Measurements from ENCODE around the gene GATAD2B.

DNA sequence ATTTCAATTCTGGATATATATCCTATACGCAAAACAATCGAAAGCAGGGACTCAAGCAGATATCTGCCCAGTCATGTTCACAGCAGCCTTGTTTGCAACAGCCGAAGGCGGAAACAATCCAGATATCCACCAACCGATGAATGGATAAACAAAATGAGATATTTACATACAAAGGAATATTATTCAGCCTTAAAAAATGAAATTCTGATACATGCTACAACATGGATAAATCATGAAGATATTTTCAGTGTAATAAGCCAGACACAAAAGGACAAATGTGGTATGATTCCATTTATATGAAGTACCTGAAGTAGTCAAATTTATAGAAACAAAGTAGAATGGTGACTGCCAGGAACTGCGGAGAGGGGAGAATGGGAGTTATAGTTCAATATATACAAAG lies 15.6 kb downstream of the GATAD2B start:
- TF ChIP-seq, protein P1, sequence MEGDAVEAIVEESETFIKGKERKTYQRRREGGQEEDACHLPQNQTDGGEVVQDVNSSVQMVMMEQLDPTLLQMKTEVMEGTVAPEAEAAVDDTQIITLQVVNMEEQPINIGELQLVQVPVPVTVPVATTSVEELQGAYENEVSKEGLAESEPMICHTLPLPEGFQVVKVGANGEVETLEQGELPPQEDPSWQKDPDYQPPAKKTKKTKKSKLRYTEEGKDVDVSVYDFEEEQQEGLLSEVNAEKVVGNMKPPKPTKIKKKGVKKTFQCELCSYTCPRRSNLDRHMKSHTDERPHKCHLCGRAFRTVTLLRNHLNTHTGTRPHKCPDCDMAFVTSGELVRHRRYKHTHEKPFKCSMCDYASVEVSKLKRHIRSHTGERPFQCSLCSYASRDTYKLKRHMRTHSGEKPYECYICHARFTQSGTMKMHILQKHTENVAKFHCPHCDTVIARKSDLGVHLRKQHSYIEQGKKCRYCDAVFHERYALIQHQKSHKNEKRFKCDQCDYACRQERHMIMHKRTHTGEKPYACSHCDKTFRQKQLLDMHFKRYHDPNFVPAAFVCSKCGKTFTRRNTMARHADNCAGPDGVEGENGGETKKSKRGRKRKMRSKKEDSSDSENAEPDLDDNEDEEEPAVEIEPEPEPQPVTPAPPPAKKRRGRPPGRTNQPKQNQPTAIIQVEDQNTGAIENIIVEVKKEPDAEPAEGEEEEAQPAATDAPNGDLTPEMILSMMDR (IDR thresholded peaks at IDR 0.05; ENCODE audit: insufficient read depth, low read length), result no peak
- TF ChIP-seq SPI1 (IDR thresholded peaks at IDR 0.05; ENCODE audit: borderline replicate concordance, low read depth), result no peak
- TF ChIP-seq, protein P2, sequence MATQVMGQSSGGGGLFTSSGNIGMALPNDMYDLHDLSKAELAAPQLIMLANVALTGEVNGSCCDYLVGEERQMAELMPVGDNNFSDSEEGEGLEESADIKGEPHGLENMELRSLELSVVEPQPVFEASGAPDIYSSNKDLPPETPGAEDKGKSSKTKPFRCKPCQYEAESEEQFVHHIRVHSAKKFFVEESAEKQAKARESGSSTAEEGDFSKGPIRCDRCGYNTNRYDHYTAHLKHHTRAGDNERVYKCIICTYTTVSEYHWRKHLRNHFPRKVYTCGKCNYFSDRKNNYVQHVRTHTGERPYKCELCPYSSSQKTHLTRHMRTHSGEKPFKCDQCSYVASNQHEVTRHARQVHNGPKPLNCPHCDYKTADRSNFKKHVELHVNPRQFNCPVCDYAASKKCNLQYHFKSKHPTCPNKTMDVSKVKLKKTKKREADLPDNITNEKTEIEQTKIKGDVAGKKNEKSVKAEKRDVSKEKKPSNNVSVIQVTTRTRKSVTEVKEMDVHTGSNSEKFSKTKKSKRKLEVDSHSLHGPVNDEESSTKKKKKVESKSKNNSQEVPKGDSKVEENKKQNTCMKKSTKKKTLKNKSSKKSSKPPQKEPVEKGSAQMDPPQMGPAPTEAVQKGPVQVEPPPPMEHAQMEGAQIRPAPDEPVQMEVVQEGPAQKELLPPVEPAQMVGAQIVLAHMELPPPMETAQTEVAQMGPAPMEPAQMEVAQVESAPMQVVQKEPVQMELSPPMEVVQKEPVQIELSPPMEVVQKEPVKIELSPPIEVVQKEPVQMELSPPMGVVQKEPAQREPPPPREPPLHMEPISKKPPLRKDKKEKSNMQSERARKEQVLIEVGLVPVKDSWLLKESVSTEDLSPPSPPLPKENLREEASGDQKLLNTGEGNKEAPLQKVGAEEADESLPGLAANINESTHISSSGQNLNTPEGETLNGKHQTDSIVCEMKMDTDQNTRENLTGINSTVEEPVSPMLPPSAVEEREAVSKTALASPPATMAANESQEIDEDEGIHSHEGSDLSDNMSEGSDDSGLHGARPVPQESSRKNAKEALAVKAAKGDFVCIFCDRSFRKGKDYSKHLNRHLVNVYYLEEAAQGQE (IDR thresholded peaks at IDR 0.05; ENCODE audit: insufficient replicate concordance, low read depth), result no peak
